Measurements from ENCODE around the gene MAEA.

GRCh38 chr4:1337376-1337831 lies 47.7 kb downstream of the MAEA start:
- no peak for TF ChIP-seq CTCF (IDR thresholded peaks at IDR 0.05; ENCODE audit: insufficient read depth, low read length, poor library complexity, severe bottlenecking)
- TF ChIP-seq EZH2phosphoT487 (conservative IDR thresholded peaks at IDR 0.05; ENCODE audit: low read length), result no peak
